PC-9 (cell line): ENCODE data around the gene DLX4. TPM values are rescaled to one million over a fixed set of nuclear protein-coding genes. Genes with fewer than 3 reads are reported as not detected.

Experiments
- BruUV-seq: library from RNA; stranded (reverse); fragments of 400-500 nt; replicated peaks from 2 replicates; lab custom pipeline; 2021; lab: Mats Ljungman, UMichigan
- CTCF ChIA-PET: fragments of 300-600 bp; sonication (Branson Sonifier 250); formaldehyde crosslinking; loops from one replicate; lab custom pipeline; 2022; ENCODE audit warnings: antibody characterized with exemption; lab: Charles Lee
- POLR2A ChIA-PET: fragments of 300-600 bp; sonication (Branson Sonifier 250); formaldehyde crosslinking; loops from one replicate; lab custom pipeline; 2022; ENCODE audit warnings: antibody characterized with exemption; ENCODE audit not compliant: unreplicated experiment; lab: Charles Lee
- DNase-seq, 2 experiments: peaks; one replicate each; pipeline versions ENCODE4 v3.0.0 to v3.0.0-alpha.2; 2015 to 2022; ENCODE audit warnings: mixed read lengths in 1 of 2
- H2AFZ ChIP-seq: fragments of 200-600 bp; sonication (generic); 2 replicates; pipeline ENCODE4 v1.8.1; 2017; ENCODE audit warnings: antibody characterized with exemption
- H3F3A ChIP-seq: fragments of 200-600 bp; sonication (generic); 2 replicates; pipeline ENCODE4 v1.8.1; 2017; ENCODE audit warnings: antibody characterized with exemption, mild to moderate bottlenecking, low read depth; ENCODE audit not compliant: insufficient read depth
- H3K27ac ChIP-seq: fragments of 200-600 bp; sonication (generic); 2 replicates; pipeline ENCODE4 v1.6.1; 2016; ENCODE audit warnings: mixed run types
- H3K27me3 ChIP-seq: fragments of 200-600 bp; sonication (generic); 2 replicates; pipeline ENCODE4 v1.6.1; 2016; ENCODE audit warnings: low read depth, mixed run types; ENCODE audit not compliant: insufficient read depth
- H3K36me3 ChIP-seq: fragments of 200-600 bp; sonication (generic); 2 replicates; pipeline ENCODE4 v1.6.1; 2016; ENCODE audit warnings: low read depth, mixed run types
- H3K4me1 ChIP-seq: fragments of 200-600 bp; sonication (generic); replicated peaks from 2 replicates; pipeline ENCODE4 v1.6.1; 2016; ENCODE audit warnings: mixed run types; ENCODE audit not compliant: insufficient read depth
- H3K4me2 ChIP-seq: fragments of 200-600 bp; sonication (generic); 2 replicates; pipeline ENCODE4 v1.6.1; 2017; ENCODE audit warnings: mixed run types
- H3K4me3 ChIP-seq: fragments of 200-600 bp; sonication (generic); 2 replicates; pipeline ENCODE4 v1.6.1; 2016; ENCODE audit warnings: mixed run types
- H3K79me2 ChIP-seq: fragments of 200-600 bp; sonication (generic); 2 replicates; pipeline ENCODE4 v1.6.1; 2017; ENCODE audit warnings: low read depth, mixed run types
- H3K9me2 ChIP-seq: fragments of 200-600 bp; sonication (generic); 2 replicates; pipeline ENCODE4 v1.8.1; 2017; ENCODE audit warnings: mild to moderate bottlenecking; ENCODE audit not compliant: insufficient read depth
- H3K9me3 ChIP-seq: fragments of 200-600 bp; sonication (generic); 2 replicates; pipeline ENCODE4 v1.8.1; 2016; ENCODE audit warnings: low read depth; ENCODE audit not compliant: insufficient read depth
- H4K20me1 ChIP-seq: fragments of 200-600 bp; sonication (generic); 2 replicates; pipeline ENCODE4 v1.8.1; 2017; ENCODE audit not compliant: insufficient read depth
- CTCF ChIP-seq: fragments of 200-600 bp; sonication (generic); conservative IDR thresholded peaks from 2 replicates; pipeline ENCODE4 v1.6.1; 2017; ENCODE audit warnings: mixed run types, antibody characterized with exemption, mild to moderate bottlenecking, moderate library complexity
- EZH2 ChIP-seq: fragments of 200-600 bp; sonication (generic); IDR thresholded peaks from 2 replicates; pipeline ENCODE4 v1.8.0; 2017; ENCODE audit warnings: antibody characterized with exemption, low read depth
- intact Hi-C: fragments of 100-400 bp; cut with micrococcal nuclease; formaldehyde crosslinking; loops from one replicate; pipeline ENCODE4 v1.10.0; 2022; ENCODE audit not compliant: unreplicated experiment
- total RNA-seq: library from RNA; stranded (reverse); gene quantifications from 2 replicates; pipeline ENCODE4 v1.2.3, GENCODE V29; 2021

The DLX4 gene
- total RNA-seq, 1 experiment from 2014 or later: 8.8 TPM

GRCh38 chr17:50009282-50009681 is 40.3 kb downstream of the DLX4 start:
- peaks cover 10% of the 10 kb centered on the region; the same call in 1 of the 2 replicates for H3K9me3 ChIP-seq

GRCh38 chr17:50013079-50013478 is 44.1 kb downstream of the DLX4 start:
- Histone ChIP-seq H2AFZ (no peak overlapping the region), H3K4me1 (no peaks in the 10 kb centered on the region), H3K36me3 (no peaks in the 10 kb centered on the region), H3K9me2 (no peaks in the 10 kb centered on the region), H3K79me2 (no peaks in the 10 kb centered on the region), H4K20me1 (no peaks in the 10 kb centered on the region), H3K4me3 (no peak overlapping the region), H3K4me2 (no peak overlapping the region), H3K9me3 (peaks cover 17% of the 10 kb centered on the region; the same call in 1 of the 2 replicates), H3F3A (no peaks in the 10 kb centered on the region; the same call in 1 of the 2 replicates), H3K27ac (no peak overlapping the region), H3K27me3 (no peaks in the 10 kb centered on the region)
- TF ChIP-seq CTCF (no peak), EZH2 (no peak)
- ChIA-PET CTCF (no interaction called here), POLR2A (no interaction called here)
- intact Hi-C loops: no loop called here
- BruUV-seq: no TSS peak
- no peak for DNase-seq

More at GRCh38 chr17:50009282-50009681, 40.3 kb downstream of the DLX4 start:
- TF ChIP-seq EZH2: no peak
- TF ChIP-seq CTCF: no peak
- Histone ChIP-seq H3K79me2 (no peaks in the 10 kb centered on the region), H3K4me2 (no peak overlapping the region), H3F3A (no peaks in the 10 kb centered on the region; the same call in 1 of the 2 replicates), H3K36me3 (no peaks in the 10 kb centered on the region), H2AFZ (no peak overlapping the region), H3K4me3 (no peak overlapping the region), H3K27ac (no peak overlapping the region), H3K4me1 (no peaks in the 10 kb centered on the region), H4K20me1 (no peaks in the 10 kb centered on the region), H3K27me3 (no peaks in the 10 kb centered on the region), H3K9me2 (no peaks in the 10 kb centered on the region)
- intact Hi-C loops: no loop called here
- no TSS peak for BruUV-seq
- CTCF ChIA-PET: no interaction called here
- POLR2A ChIA-PET: no interaction called here
- no peak for DNase-seq

DNA sequence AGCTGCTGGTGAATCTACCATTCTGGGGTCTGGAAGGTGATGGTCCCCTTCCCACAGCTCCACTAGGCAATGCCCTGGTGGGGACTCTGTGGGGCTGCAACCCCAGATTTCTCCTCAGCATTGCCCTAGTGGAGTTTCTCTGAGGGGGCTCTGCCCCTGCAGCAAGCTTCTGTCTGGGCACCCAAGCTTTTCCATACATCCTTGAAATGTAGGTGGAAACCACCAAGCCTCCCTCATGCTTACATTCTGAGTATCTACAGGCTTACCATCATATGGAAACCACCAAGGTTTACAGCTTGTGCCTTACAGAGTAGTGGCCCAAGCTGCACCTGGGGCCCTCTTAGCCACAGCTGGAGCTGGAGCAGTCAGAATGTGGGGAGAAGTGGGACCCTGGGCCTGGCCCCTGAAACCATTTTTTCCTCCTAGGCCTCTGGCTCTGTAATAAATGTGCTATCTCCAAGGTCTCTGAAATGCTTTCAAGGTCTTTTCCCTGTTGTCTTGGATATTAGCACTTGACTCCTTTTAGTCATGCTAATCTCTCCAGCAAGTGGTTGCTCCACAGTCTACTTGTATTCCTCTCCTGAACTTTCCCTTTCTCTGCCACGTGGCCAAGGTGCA is 45.6 kb downstream of the DLX4 start:
- no peak for DNase-seq
- H3K9me2 ChIP-seq: no peaks in the 10 kb centered on the region
- H3K4me1 ChIP-seq: no peaks in the 10 kb centered on the region
- H4K20me1 ChIP-seq: no peaks in the 10 kb centered on the region
- no peak overlapping the region for H2AFZ ChIP-seq
- intact Hi-C loops: no loop called here
- BruUV-seq: no TSS peak
- no peak overlapping the region for H3K4me2 ChIP-seq
- H3K27me3 ChIP-seq: no peaks in the 10 kb centered on the region
- no peak overlapping the region for H3K4me3 ChIP-seq
- CTCF ChIA-PET: no interaction called here
- TF ChIP-seq EZH2: no peak
- no peak for TF ChIP-seq CTCF
- peaks cover 10% of the 10 kb centered on the region; the same call in 1 of the 2 replicates for H3K9me3 ChIP-seq
- POLR2A ChIA-PET: no interaction called here
- H3K79me2 ChIP-seq: no peaks in the 10 kb centered on the region
- H3F3A ChIP-seq: no peaks in the 10 kb centered on the region; the same call in 1 of the 2 replicates
- H3K27ac ChIP-seq: no peak overlapping the region
- H3K36me3 ChIP-seq: no peaks in the 10 kb centered on the region
